KMS-11 (cell line): ENCODE results near the gene TMEM236.

Source experiments
- H2AFZ ChIP-seq: fragments of 200-600 bp; sonication (generic); 2 replicates; pipeline ENCODE4 v1.6.1; 2016; ENCODE audit warnings: antibody characterized with exemption, mixed run types, low read depth
- H3K27ac ChIP-seq: fragments of 200-600 bp; sonication (generic); 2 replicates; pipeline ENCODE4 v1.6.1; 2016; ENCODE audit warnings: mild to moderate bottlenecking, mixed run types
- H3K27me3 ChIP-seq: fragments of 200-600 bp; sonication (generic); 2 replicates; pipeline ENCODE4 v1.6.1; 2017; ENCODE audit warnings: mild to moderate bottlenecking, low read depth, mixed run types, moderate library complexity; ENCODE audit not compliant: insufficient read depth
- H3K36me3 ChIP-seq: fragments of 200-600 bp; sonication (generic); 2 replicates; pipeline ENCODE4 v1.6.1; 2017; ENCODE audit warnings: mild to moderate bottlenecking, mixed run types; ENCODE audit not compliant: insufficient read depth
- H3K4me1 ChIP-seq: fragments of 200-600 bp; sonication (generic); 2 replicates; pipeline ENCODE4 v1.6.1; 2016; ENCODE audit warnings: mild to moderate bottlenecking, low read depth, mixed run types; ENCODE audit not compliant: poor library complexity, severe bottlenecking
- H3K4me2 ChIP-seq: fragments of 200-600 bp; sonication (generic); 2 replicates; pipeline ENCODE4 v1.7.0; 2016; ENCODE audit warnings: mild to moderate bottlenecking, mixed run types
- H3K4me3 ChIP-seq: fragments of 200-600 bp; sonication (generic); IDR thresholded peaks from 2 replicates; pipeline ENCODE4 v1.6.1; 2017; ENCODE audit warnings: low read depth, low read length, mixed read lengths; ENCODE audit not compliant: insufficient read depth
- H3K79me2 ChIP-seq: fragments of 200-600 bp; sonication (generic); 2 replicates; pipeline ENCODE4 v1.6.1; 2016; ENCODE audit warnings: low read depth, mixed run types; ENCODE audit not compliant: insufficient read depth
- H3K9ac ChIP-seq: fragments of 200-600 bp; sonication (generic); 2 replicates; pipeline ENCODE4 v1.6.1; 2016; ENCODE audit warnings: mild to moderate bottlenecking, mixed run types
- H4K20me1 ChIP-seq: fragments of 200-600 bp; sonication (generic); 2 replicates; pipeline ENCODE4 v1.6.1; 2016; ENCODE audit warnings: mild to moderate bottlenecking, mixed run types; ENCODE audit not compliant: insufficient read depth
- CTCF ChIP-seq: fragments of 200-600 bp; sonication (generic); conservative IDR thresholded peaks from 2 replicates; pipeline ENCODE4 v1.6.1; 2017; ENCODE audit warnings: low read depth, mild to moderate bottlenecking, antibody characterized with exemption, low read length, moderate library complexity, mixed read lengths

TMEM236 gene

GRCh38 chr10:17788646-17789045 is 36.6 kb downstream of the TMEM236 start:
- H3K79me2 ChIP-seq: no peaks in the 10 kb centered on the region

GRCh38 chr10:17789396-17789795 is 37.4 kb downstream of the TMEM236 start:
- Histone ChIP-seq H3K9ac (no peak overlapping the region), H3K4me1 (peaks cover 9% of the 10 kb centered on the region), H3K79me2 (no peaks in the 10 kb centered on the region), H3K27me3 (no peaks in the 10 kb centered on the region), H2AFZ (no peak overlapping the region), H3K4me3 (no peak overlapping the region), H4K20me1 (no peaks in the 10 kb centered on the region), H3K36me3 (no peaks in the 10 kb centered on the region), H3K4me2 (no peak overlapping the region), H3K27ac (no peak overlapping the region)
- no peak for TF ChIP-seq CTCF

More at GRCh38 chr10:17788646-17789045, 36.6 kb downstream of the TMEM236 start:
- no peak overlapping the region for H3K4me3 ChIP-seq
- no peak for TF ChIP-seq CTCF
- H3K4me2 ChIP-seq: no peak overlapping the region
- H3K4me1 ChIP-seq: peaks cover 9% of the 10 kb centered on the region
- H3K27me3 ChIP-seq: no peaks in the 10 kb centered on the region
- H3K9ac ChIP-seq: no peak overlapping the region
- no peak overlapping the region for H2AFZ ChIP-seq
- no peak overlapping the region for H3K27ac ChIP-seq
- no peaks in the 10 kb centered on the region for H4K20me1 ChIP-seq
- no peaks in the 10 kb centered on the region for H3K36me3 ChIP-seq

GRCh38 chr10:17790651-17791050 is 38.6 kb downstream of the TMEM236 start:
- Histone ChIP-seq H3K4me2 (no peak overlapping the region), H4K20me1 (no peaks in the 10 kb centered on the region), H2AFZ (no peak overlapping the region), H3K4me3 (no peak overlapping the region), H3K27me3 (no peaks in the 10 kb centered on the region), H3K36me3 (no peaks in the 10 kb centered on the region), H3K4me1 (peaks cover 9% of the 10 kb centered on the region), H3K79me2 (no peaks in the 10 kb centered on the region), H3K9ac (no peak overlapping the region), H3K27ac (no peak overlapping the region)
- TF ChIP-seq CTCF: no peak

GRCh38 chr10:17792991-17793390 is 41.0 kb downstream of the TMEM236 start:
- H3K36me3 ChIP-seq: no peaks in the 10 kb centered on the region
- H3K27me3 ChIP-seq: no peaks in the 10 kb centered on the region
- no peak overlapping the region for H3K4me2 ChIP-seq
- H3K79me2 ChIP-seq: no peaks in the 10 kb centered on the region
- no peak for TF ChIP-seq CTCF
- no peak overlapping the region for H3K27ac ChIP-seq
- H3K4me1 ChIP-seq: peaks cover 9% of the 10 kb centered on the region
- H3K4me3 ChIP-seq: no peak overlapping the region
- H4K20me1 ChIP-seq: no peaks in the 10 kb centered on the region
- no peak overlapping the region for H3K9ac ChIP-seq
- no peak overlapping the region for H2AFZ ChIP-seq
